Pancreas (tissue), 10 donors: ENCODE measurements around the gene VWA8. TPM values are rescaled to one million over a fixed set of nuclear protein-coding genes. Genes with fewer than 3 reads are reported as not detected.
"Not testable (repeated sequence)": the region's sequence is repeated elsewhere in the genome, so short reads cannot be mapped to it uniquely, and the experiment has no call there.

Source experiments
- ATAC-seq, 4 donors: fragments of 200-7000 bp; cut with Tn5 transposase; one replicate each; pipeline versions ENCODE4 v1.8.0 to v1.9.1; 2020; ENCODE audit warnings: mild to moderate bottlenecking in 4 of 4, moderate library complexity in 4 of 4
- DNase-seq, 6 donors: peaks; one replicate each; pipeline ENCODE4 v3.0.0-alpha.2; 2020
- FAIRE-seq: peaks from 2 replicates; lab custom pipeline; 2012; peaks lifted over from hg19 to GRCh38; lab: Jason Lieb, UNC
- H3K27ac ChIP-seq, 4 donors: fragments of 200-600 bp; sonication (generic); 1 replicate in 3 of 4; 2 replicates in 1 of 4; pipeline versions ENCODE4 v1.5.0 to v1.8.0; 2020
- H3K27me3 ChIP-seq, 4 donors: fragments of 200-600 bp; one replicate each; pipeline ENCODE4 v1.8.0; 2021
- H3K36me3 ChIP-seq, 3 donors: fragments of 200-600 bp; sonication (generic) in 1 of 3; one replicate each; pipeline versions ENCODE4 v1.5.0 to v1.8.0; 2020 to 2021
- H3K4me1 ChIP-seq, 3 donors: fragments of 200-600 bp; one replicate each; pipeline ENCODE4 v1.8.0; 2021
- H3K4me3 ChIP-seq, 4 donors: fragments of 200-600 bp; sonication (generic) in 2 of 4; one replicate each; pipeline versions ENCODE4 v1.5.0 to v1.8.0; 2020 to 2021
- H3K9me3 ChIP-seq, 4 donors: fragments of 200-600 bp; one replicate each; pipeline ENCODE4 v1.8.0; 2021
- WGBS, 2 donors: extraction: QIAGEN DNeasy Blood & Tissue Kit; methylation state at CpG; one replicate each; pipeline ENCODE4 v1.1.7; 2013; 5-methylcytosine and 5-hydroxymethylcytosine counted together
- intact Hi-C, 3 donors: fragments of 100-400 bp; cut with DNase I; formaldehyde crosslinking; loops; one replicate each; pipeline versions ENCODE4 v1.11.1 to v1.14.2; 2022
- polyA plus RNA-seq, 2 donors: library from polyadenylated mRNA; stranded (reverse); fragments of 200-250 nt; gene quantifications; one replicate each; pipeline ENCODE4 v1.2.3, GENCODE V29; 2013
- total RNA-seq, 6 donors: library from RNA; stranded (reverse); fragmentation: NEBNext Ultra II Directional in 4 of 6; extraction: Animal tissue kit (Norgen Biotek cat#: 25700) in 4 of 6; gene quantifications; one replicate each; pipeline versions ENCODE4 v1.2.1 to v1.2.4, GENCODE V29; 2021 to 2023
- TF ChIP-seq, protein P1 (sequence below), 4 donors: fragments of 200-600 bp; sonication (generic) in 3 of 4; IDR thresholded peaks; one replicate each; pipeline versions ENCODE4 v1.5.0 to v1.8.0; 2021; ENCODE audit warnings: antibody characterized with exemption in 4 of 4
- donor health status: healthy with polysubstance abuse.
- donor health status: DM: no; HTN: no; CAD: no; lungs with moderate emphysema.
- donor health status: DM: no; HTN: no; CAD: no.
- donor health status: control.
- donor health status: control.
- donor health status: Bipolar disorder and iron deficiency.
- donor health status: DM: yes; HTN: yes; CAD: no.
- donor health status: DM: no; HTN: no; CAD: no.
- donor health status: DM: no; HTN: no; CAD: no.
- donor health status: DM: yes; HTN: yes; CAD: no.

Gene VWA8
- total and polyA plus RNA-seq, 8 donors: 3.3 to 15.8 (median 9.2) TPM

DNA sequence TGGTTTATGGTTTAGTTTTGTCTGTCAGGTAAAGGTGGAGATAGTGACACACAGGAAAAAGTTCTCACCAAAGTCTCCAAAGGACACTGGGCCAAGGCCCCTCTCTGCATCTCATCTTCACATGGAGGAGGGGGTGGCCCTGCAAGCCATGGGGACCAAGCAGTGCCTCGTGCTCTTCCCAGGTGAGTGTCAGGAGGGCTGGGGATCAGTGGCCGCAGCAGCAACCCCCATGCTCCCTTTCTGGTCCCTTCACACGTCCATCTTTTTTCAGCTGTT is 415.5 kb downstream of the VWA8 start:
- WGBS, 2 donors: 45 to 55% methylated on average over 3 of the region's 3 CpGs
- H3K27me3 ChIP-seq: no peaks in the 10 kb centered on the region
- TF ChIP-seq, protein P1, sequence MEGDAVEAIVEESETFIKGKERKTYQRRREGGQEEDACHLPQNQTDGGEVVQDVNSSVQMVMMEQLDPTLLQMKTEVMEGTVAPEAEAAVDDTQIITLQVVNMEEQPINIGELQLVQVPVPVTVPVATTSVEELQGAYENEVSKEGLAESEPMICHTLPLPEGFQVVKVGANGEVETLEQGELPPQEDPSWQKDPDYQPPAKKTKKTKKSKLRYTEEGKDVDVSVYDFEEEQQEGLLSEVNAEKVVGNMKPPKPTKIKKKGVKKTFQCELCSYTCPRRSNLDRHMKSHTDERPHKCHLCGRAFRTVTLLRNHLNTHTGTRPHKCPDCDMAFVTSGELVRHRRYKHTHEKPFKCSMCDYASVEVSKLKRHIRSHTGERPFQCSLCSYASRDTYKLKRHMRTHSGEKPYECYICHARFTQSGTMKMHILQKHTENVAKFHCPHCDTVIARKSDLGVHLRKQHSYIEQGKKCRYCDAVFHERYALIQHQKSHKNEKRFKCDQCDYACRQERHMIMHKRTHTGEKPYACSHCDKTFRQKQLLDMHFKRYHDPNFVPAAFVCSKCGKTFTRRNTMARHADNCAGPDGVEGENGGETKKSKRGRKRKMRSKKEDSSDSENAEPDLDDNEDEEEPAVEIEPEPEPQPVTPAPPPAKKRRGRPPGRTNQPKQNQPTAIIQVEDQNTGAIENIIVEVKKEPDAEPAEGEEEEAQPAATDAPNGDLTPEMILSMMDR (IDR thresholded peaks at IDR 0.05): no peak
- FAIRE-seq (no peak), DNase-seq (no peak), ATAC-seq (no peak)
- intact Hi-C loops: no loop called here
- no peaks in the 10 kb centered on the region for H3K9me3 ChIP-seq
- H3K27ac ChIP-seq: no peak overlapping the region
- no peak overlapping the region for H3K4me3 ChIP-seq
- H3K36me3 ChIP-seq: no peaks in the 10 kb centered on the region
- no peaks in the 10 kb centered on the region for H3K4me1 ChIP-seq

DNA sequence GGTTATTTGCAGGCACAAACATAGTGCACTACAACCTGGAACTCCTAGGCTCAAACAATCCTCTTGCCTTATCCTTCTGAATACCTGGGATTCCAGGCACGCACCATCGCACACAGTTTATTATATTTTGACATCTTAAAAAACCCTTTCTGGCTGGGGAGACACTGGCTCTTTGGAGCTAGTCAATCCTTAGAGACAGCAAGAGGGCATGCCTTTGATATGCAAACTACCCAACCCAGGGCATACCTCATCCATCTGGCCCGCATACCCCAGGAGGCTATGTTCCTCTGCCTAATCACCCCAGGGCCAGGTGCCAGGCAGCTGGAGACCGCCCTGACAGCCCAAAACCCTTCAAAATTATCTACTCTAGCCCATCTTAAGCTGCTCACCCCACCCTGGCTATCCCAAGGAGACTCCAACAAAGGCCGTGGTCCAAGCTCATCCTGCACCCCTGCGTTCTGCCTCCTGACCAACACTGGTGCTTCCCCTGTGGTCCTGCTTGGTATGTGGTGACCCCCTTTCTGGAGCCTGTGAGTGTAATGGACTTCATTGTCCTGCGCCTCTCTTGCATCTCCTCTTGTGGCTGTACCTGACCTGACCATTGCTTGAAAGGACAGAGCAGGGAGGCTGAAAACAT is 417.1 kb downstream of the VWA8 start:
- WGBS, 2 donors: 84 to 88% methylated on average over 7 of the region's 7 CpGs
- FAIRE-seq (no peak), ATAC-seq (no peak), DNase-seq (no peak)
- H3K4me1 ChIP-seq: no peaks in the 10 kb centered on the region
- TF ChIP-seq, protein P1 (IDR thresholded peaks at IDR 0.05): no peak
- no peaks in the 10 kb centered on the region for H3K9me3 ChIP-seq
- H3K27ac ChIP-seq: no peak overlapping the region
- no peaks in the 10 kb centered on the region for H3K27me3 ChIP-seq
- intact Hi-C loops: no loop called here
- H3K36me3 ChIP-seq: no peaks in the 10 kb centered on the region
- H3K4me3 ChIP-seq: no peak overlapping the region

DNA sequence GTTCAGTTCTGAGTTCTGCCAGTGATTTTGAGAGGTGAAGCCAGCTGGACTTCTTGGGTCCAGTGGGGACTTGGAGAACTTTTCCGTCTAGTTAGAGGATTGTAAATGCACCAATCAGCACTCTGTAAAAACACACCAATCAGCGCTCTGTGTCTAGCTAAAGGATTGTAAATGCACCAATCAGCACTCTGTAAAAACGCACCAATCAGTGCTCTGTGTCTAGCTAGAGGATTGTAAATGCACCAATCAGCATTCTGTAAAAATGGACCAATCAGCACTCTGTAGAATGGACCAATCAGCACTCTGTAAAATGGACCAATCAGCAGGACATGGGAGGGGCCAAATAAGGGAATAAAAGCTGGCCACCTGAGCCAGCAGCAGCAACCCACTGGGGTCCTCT is 418.1 kb downstream of the VWA8 start:
- ATAC-seq, FAIRE-seq, H3K4me1 ChIP-seq, H3K9me3 ChIP-seq, H3K27ac ChIP-seq, H3K27me3 ChIP-seq, H3K36me3 ChIP-seq, DNase-seq, intact Hi-C loops, H3K4me3 ChIP-seq: not testable (repeated sequence)
- 80 to 95% methylated on average over 3 of the region's 3 CpGs for WGBS, 2 donors

DNA sequence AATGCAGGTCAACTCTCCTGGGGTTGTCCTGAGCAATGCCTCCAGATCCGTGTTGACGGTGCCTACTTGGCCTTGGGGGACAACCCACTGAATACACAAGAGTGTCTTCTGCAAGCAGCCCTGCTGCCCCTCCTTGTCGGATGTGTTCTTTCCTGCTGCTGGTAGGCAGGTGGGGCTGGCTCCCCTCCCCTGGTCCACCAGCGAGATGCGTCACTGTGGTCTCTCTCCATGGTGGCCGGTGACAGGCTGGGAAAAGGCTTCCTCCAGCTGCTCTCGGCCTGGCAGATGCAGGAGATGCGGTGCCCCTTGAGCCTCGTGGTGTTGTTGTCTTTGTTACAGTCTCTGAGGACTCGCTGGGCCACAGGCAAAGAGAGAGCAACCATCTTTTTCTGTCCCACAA is 418.6 kb downstream of the VWA8 start:
- H3K27ac ChIP-seq: no peak overlapping the region
- FAIRE-seq (no peak), ATAC-seq (no peak), DNase-seq (no peak)
- no peaks in the 10 kb centered on the region for H3K9me3 ChIP-seq
- H3K36me3 ChIP-seq: no peaks in the 10 kb centered on the region
- intact Hi-C loops: no loop called here
- H3K4me3 ChIP-seq: no peak overlapping the region
- no peaks in the 10 kb centered on the region for H3K27me3 ChIP-seq
- TF ChIP-seq, protein P1 (IDR thresholded peaks at IDR 0.05): no peak
- H3K4me1 ChIP-seq: no peaks in the 10 kb centered on the region
- 82 to 87% methylated on average over 10 of the region's 10 CpGs for WGBS, 2 donors

DNA sequence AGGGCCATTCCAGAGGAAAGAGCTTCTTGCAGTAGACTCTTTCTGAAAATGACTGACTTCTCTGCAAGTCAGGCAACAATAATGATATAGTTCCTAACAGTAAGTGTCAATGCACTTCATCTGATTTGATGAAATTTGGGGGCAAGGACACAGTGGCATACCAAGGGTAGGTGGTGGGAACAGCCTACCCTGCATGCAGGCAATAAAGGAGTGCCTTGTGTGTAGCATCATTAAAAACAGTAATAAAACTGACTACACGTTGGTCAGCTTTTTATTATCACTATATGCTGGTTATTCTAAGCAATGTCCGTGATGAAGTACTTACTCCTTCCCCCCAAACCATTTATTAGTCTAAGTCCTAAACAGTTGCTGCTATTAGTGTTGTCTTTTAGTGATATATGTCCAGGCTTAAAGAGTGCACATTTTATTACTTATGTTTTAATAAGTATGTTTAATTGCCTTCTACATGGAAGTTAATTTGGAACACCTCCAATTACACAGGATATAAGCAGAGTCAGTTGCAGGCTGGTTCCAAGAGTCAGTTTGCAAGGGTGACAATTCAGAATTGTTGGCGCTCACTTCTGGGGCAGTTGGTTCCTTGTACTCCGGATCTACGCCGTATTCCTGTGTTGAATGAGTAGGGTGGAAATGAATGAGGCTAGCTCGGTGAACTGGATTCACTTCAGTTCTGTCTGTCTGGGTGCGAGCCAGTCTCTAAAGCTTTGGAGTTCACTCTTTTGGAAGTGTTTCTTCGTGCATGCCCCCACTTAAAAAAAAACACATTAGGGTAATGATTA is 419.6 kb downstream of the VWA8 start:
- no peak for DNase-seq
- WGBS, 2 donors: 71 to 73% methylated on average over 9 of the region's 9 CpGs
- TF ChIP-seq, protein P1 (IDR thresholded peaks at IDR 0.05): no peak
- no peaks in the 10 kb centered on the region for H3K9me3 ChIP-seq
- no peaks in the 10 kb centered on the region for H3K27me3 ChIP-seq
- no peak for ATAC-seq
- no peak for FAIRE-seq
- intact Hi-C loops: no loop called here
- H3K4me1 ChIP-seq: no peaks in the 10 kb centered on the region
- H3K4me3 ChIP-seq: no peak overlapping the region
- no peaks in the 10 kb centered on the region for H3K36me3 ChIP-seq
- no peak overlapping the region for H3K27ac ChIP-seq

DNA sequence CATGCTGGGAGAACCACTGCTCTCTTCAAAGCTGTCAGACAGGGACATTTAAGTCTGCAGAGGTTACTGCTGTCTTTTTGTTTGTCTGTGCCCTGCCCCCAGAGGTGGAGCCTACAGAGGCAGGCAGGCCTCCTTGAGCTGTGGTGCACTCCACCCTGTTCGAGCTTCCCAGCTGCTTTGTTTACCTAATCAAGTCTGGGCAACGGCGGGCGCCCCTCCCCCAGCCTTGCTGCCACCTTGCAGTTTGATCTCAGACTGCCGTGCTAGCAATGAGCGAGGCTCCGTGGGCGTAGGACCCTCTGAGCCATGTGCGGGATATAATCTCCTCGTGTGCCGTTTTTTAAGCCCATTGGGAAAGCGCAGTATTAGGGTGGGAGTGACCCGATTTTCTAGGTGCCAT is 420.7 kb downstream of the VWA8 start:
- ATAC-seq, H3K27me3 ChIP-seq, H3K4me1 ChIP-seq, H3K4me3 ChIP-seq, H3K36me3 ChIP-seq, DNase-seq, intact Hi-C loops, H3K9me3 ChIP-seq, FAIRE-seq, H3K27ac ChIP-seq: not testable (repeated sequence)
- WGBS, 2 donors: 49 to 69% methylated on average over 13 of the region's 13 CpGs
